ENCODE results near the gene ARID3A.

Gene ARID3A

DNA sequence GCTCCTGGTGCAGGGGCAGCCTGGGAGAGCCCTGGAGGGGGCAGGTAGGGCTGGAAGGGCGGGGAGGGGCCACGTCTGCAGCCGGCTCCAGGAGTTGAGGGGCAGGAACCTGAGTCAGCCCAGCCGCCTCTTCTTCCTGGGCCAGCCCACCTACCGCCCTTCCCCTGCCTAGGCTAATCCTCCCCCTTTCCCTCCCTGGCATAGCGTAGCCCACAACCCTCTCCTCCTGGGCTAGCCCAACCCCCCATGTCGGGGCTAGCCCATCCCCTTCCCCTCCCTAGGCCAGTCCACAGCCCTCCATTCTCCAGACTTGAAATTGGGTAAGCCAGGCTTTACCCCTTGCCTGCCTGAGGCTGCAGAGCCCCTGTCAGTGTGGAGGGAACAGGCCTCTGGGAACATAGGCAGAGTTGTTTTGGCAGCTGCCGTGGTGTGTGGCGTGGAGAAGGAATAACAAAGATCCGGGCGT is 37.7 kb downstream of the ARID3A start:
- DNase-seq, result no peak

DNA sequence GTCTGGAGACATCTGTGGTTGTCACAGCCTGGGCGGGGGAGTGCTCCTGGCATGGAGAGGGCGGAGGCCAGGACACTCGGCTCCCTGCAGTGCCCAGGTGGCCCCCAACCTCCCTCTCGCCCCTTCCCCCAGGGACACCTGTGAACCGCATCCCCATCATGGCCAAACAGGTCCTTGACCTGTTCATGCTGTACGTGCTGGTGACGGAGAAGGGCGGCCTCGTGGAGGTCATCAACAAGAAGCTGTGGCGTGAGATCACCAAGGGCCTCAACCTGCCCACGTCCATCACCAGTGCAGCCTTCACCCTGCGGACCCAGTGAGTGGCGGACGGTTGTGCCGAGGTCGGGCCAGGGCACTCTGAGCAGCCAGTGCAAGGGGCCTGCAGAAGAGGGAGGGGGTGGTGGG is 38.3 kb downstream of the ARID3A start:
- DNase-seq, result no peak

- no peak for DNase-seq
These were observed 39.2 kb downstream of the ARID3A start for GRCh38 chr19:964761-965694.

GRCh38 chr19:966485-967088 is 40.8 kb downstream of the ARID3A start:
- DNase-seq, result no peak

DNA sequence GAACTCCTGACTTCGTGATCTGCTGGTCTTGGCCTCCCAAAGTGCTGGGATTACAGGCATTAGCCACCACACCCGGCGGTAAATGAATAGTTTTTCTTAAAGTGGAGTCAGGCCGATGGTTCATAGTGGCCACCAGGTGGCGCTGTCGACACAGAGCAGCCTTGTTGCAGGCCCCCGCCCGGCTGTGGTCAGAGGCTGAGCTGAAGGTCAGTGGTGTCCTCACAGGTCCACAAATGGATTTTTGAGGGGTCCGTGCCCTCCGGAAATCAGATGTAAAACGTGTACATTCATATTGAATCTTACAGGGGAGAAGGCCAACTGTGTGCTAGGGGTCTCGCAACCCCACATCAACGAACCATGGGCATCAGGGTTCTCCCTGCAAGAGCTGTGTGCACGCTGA is 44.9 kb downstream of the ARID3A start:
- DNase-seq, result peak; percentile 31

GRCh38 chr19:971795-972194 is 46.0 kb downstream of the ARID3A start:
- DNase-seq, result no peak

GRCh38 chr19:972281-972680 is 46.4 kb downstream of the ARID3A start:
- DNase-seq, result no peak

GRCh38 chr19:973726-974563 is 48.1 kb downstream of the ARID3A start:
- DNase-seq, result no peak

GRCh38 chr19:974564-975257 is 48.9 kb downstream of the ARID3A start:
- no peak for DNase-seq

GRCh38 chr19:976476-976875 is 50.6 kb downstream of the ARID3A start:
- no peak for DNase-seq

GRCh38 chr19:977058-977464 is 51.2 kb downstream of the ARID3A start:
- no peak for DNase-seq

- no peak for DNase-seq
These were observed 53.5 kb downstream of the ARID3A start for GRCh38 chr19:979318-979741.

DNA sequence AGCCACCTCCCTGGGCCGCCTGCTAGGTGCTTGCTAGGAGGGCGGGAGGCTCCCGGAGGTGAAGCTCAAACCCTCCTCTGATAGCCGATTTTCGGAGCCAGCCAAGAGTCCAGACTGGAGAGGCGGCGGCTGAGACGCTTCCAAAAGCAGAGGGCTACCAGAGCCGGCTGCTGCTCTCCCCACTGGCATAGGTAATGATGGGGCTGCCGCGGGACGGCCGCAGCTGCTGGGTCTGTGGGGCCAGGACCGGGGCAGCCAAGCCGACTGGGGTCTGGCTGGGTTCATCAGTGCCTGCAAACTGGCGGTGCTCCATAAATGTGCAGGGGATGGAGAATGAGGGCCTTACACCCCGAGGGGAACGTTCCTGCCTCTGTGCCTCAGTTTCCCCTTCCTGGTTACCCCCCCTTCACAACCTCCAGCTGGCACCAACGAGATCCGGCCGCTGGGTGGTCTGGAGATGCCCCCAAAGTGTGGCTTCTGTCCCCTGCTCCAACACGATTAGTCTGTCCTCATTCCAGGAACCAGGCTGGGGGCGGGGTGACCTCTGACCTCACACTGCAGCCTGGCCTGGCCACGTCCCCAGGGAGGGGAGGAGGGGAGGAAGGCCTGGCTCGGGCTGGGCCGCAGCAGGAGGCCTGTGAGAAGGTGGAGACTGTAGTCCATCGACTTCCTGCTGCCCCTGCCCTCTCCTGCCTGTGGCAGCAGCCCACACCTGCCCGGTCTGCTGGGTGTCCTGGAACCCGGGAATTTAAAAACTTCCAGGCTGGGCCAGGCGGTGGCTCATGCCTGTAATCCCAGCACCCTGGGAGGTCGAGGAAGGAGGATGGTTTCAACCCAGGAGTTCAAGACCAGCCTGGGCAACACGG is 54.5 kb downstream of the ARID3A start:
- no peak for DNase-seq

- DNase-seq, result peak; percentile 83
These were observed 56.8 kb downstream of the ARID3A start for GRCh38 chr19:982567-983170.

DNA sequence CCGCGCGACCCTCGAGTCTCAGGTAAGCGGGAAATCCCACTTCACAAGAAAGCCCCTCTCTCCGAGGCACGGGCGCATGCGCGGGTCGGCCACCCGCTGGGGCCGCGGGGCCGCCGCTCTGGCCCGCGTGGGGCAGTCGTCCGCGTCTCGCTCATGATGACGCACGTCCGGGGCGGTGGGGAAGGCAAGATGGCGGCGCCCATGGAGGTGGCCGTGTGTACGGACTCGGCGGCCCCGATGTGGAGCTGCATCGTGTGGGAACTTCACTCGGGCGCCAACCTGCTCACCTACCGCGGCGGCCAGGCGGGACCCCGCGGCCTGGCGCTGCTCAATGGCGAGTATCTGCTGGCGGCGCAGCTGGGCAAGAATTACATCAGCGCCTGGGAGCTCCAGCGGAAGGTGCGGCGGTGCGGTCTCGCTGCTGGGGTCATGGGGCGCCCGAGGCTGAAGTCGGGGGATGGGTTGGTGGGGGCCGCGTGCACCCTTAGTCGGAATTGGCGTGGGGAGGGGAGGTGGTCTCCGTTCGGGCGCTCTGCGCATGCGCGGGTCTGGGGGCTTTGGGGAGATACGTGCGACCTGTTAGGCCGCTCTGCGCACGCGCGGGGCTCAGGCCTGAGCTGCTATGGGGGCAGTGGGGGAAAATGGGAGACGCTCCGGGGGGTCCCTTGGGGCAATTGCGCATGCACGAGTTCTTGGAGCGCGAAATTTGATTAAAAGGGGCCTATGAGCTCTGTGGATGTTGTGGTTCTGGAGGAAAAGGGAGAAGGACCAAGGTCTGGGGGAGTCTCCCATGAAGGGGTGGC is 58.5 kb downstream of the ARID3A start, which contains the start of gene WDR18:
Gene WDR18, plus strand, starts transcription at position 181 of the 803 bp plus-strand sequence. Its CDS starts 9 bp downstream, at position 190.
- peak; percentile 87 for DNase-seq

- DNase-seq, result no peak
These were observed 60.2 kb downstream of the ARID3A start for GRCh38 chr19:986083-986482.

GRCh38 chr19:988081-988480 is 62.2 kb downstream of the ARID3A start:
- DNase-seq, result no peak

DNA sequence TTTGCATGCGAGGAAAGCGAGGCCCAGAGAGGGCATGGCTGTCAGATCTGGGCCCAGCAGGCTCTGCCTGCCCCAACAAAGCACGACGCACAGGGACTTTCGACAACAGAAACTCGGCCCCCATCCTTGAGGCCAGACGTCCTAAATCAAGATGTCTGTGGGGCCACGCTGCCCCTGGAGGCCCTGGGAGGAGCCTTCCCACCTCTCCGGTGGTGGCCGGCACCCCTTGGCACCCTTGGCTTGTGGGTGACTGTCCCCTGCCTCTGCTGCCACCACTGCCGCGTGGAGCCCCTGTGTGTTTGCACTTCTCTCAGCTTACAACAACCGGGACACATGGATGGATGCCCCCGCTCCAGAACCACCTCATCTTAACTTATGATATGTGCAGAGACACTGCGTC is 62.7 kb downstream of the ARID3A start:
- DNase-seq, result no peak

DNA sequence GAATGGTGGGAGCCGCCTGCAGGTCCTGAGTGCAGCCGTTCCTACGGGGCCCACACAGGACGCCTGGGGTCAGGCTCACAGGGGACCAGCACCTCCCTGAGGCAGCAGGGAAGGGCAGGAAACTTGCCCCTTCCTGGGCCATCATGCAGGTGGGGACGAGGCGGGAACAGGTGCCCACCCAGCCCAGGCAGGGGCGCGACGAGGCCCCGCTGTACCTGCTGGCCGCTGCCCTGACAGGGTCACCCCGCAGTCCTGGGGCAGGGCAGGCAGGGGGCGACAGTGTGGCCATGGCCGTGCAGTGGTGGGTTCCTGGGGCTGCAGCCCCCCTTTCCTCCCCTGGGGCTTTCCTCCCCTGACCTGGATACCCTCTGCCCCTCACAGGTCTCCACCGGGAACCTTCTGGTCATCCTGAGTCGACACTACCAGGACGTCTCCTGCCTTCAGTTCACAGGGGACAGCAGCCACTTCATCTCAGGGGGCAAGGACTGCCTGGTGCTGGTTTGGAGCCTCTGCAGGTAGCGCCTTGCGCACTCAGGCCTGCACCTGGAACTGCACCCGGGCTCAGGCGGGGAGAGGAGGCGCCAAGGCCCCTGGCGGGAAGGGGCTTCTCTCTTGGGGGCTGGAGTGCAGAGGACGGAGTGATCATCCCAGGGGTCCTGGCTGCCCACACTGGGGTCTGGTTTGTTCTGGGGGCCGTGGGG is 63.7 kb downstream of the ARID3A start:
- peak; percentile 22 for DNase-seq
